Gastroesophageal sphincter (tissue), 3 donors: ENCODE results near the gene KCNN4.

ENCODE experiments used
- CTCF ChIP-seq, 4 experiments: fragments of 200-600 bp in 2 of 4; fragments of 450-650 bp in 2 of 4; sonication (generic) in 1 of 4; IDR thresholded peaks; one replicate each; pipeline ENCODE4 v1.5.1; 2017 to 2019; ENCODE audit warnings: antibody characterized with exemption in 4 of 4, mild to moderate bottlenecking in 2 of 4, moderate library complexity in 2 of 4
- POLR2A ChIP-seq, 2 donors: fragments of 450-650 bp; IDR thresholded peaks; one replicate each; pipeline ENCODE4 v1.6.1; 2017; ENCODE audit warnings: antibody characterized with exemption in 2 of 2, mild to moderate bottlenecking in 2 of 2, moderate library complexity in 1 of 2
- POLR2AphosphoS5 ChIP-seq: sonication (generic); formaldehyde crosslinking; IDR thresholded peaks from one replicate; pipeline ENCODE4 v1.6.1; 2017; ENCODE audit warnings: antibody characterized with exemption

- TF ChIP-seq CTCF (IDR thresholded peaks at IDR 0.05) (no peak), POLR2A (IDR thresholded peaks at IDR 0.05) (no peak), POLR2AphosphoS5 (no peak)
These were observed 30.9 kb downstream of the KCNN4 start for GRCh38 chr19:43749898-43750297.
